H1 (cell line): ENCODE results near the gene NPFF. TPM values are rescaled to one million over a fixed set of nuclear protein-coding genes. Genes with fewer than 3 reads are reported as not detected.
"Not testable (repeated sequence)": the region's sequence is repeated elsewhere in the genome, so short reads cannot be mapped to it uniquely, and the experiment has no call there.

Experiments used
- CTCF ChIA-PET: fragments of 300-600 bp; sonication (Branson Sonifier 250); formaldehyde crosslinking; loops from one replicate; lab custom pipeline; 2021; ENCODE audit not compliant: partially characterized antibody; lab: Charles Lee
- POLR2A ChIA-PET: fragments of 300-600 bp; sonication (Branson Sonifier 250); formaldehyde crosslinking; loops from one replicate; lab custom pipeline; 2021; ENCODE audit warnings: inconsistent platforms; ENCODE audit not compliant: partially characterized antibody; lab: Charles Lee
- DNase-seq, 2 experiments: peaks; one replicate each; pipeline versions ENCODE4 v3.0.0 to v3.0.0-alpha.2; 2010 to 2022; ENCODE audit warnings: low spot score in 2 of 2, low read depth in 1 of 2, mixed read lengths in 1 of 2
- FAIRE-seq: peaks from 2 replicates; lab custom pipeline; 2011; peaks lifted over from hg19 to GRCh38; lab: Jason Lieb, UNC
- H2AFZ ChIP-seq: 2 replicates; pipeline ENCODE4 v1.8.1; 2012; ENCODE audit warnings: low read length, inconsistent platforms
- H2AK5ac ChIP-seq: 2 replicates; pipeline ENCODE4 v1.6.1; 2013; ENCODE audit warnings: low read depth, low read length
- H2BK120ac ChIP-seq: replicated peaks from 2 replicates; pipeline ENCODE3; 2013; ENCODE audit warnings: low read depth, low read length, inconsistent platforms
- H2BK12ac ChIP-seq: 2 replicates; pipeline ENCODE4 v1.6.1; 2013; ENCODE audit warnings: low read depth, low read length
- H2BK15ac ChIP-seq: 2 replicates; pipeline ENCODE4 v1.6.1; 2013; ENCODE audit warnings: low read length
- H2BK20ac ChIP-seq: 2 replicates; pipeline ENCODE4 v1.6.1; 2013; ENCODE audit warnings: low read length
- H2BK5ac ChIP-seq: 2 replicates; pipeline ENCODE4 v1.6.1; 2013; ENCODE audit warnings: low read depth, low read length
- H3K14ac ChIP-seq: 2 replicates; pipeline ENCODE4 v1.6.1; 2013; ENCODE audit warnings: inconsistent platforms; ENCODE audit not compliant: insufficient read length
- H3K18ac ChIP-seq: 2 replicates; pipeline ENCODE4 v1.6.1; 2013; ENCODE audit warnings: low read length; ENCODE audit errors: extremely low read depth
- H3K23ac ChIP-seq: 2 replicates; pipeline ENCODE4 v1.6.1; 2013; ENCODE audit warnings: inconsistent platforms; ENCODE audit not compliant: insufficient read length
- H3K23me2 ChIP-seq: 2 replicates; pipeline ENCODE4 v1.6.1; 2013; ENCODE audit warnings: low read depth, low read length
- H3K27ac ChIP-seq: 2 replicates; pipeline ENCODE4 v1.6.1; 2011; ENCODE audit warnings: low read depth, low read length, inconsistent platforms
- H3K27me3 ChIP-seq, 4 experiments: replicated peaks in 1 of 4; 1 replicate in 1 of 4; 2 replicates in 3 of 4; pipeline versions ENCODE4 v1.6.1 to v1.8.1; 2011 to 2013; ENCODE audit warnings: low read length in 3 of 4, mild to moderate bottlenecking in 3 of 4, inconsistent platforms in 2 of 4, mixed read lengths in 2 of 4, moderate library complexity in 1 of 4; ENCODE audit not compliant: control insufficient read depth in 3 of 4, insufficient read depth in 3 of 4; ENCODE audit errors: extremely low read depth in 1 of 4
- H3K36me3 ChIP-seq, 4 experiments: 2 replicates each; pipeline versions ENCODE4 v1.6.1 to v1.8.1; 2011 to 2013; ENCODE audit warnings: mild to moderate bottlenecking in 4 of 4, low read length in 3 of 4, moderate library complexity in 2 of 4, control low read depth in 1 of 4, inconsistent platforms in 1 of 4; ENCODE audit not compliant: insufficient read depth in 4 of 4, control insufficient read depth in 2 of 4
- H3K4ac ChIP-seq: replicated peaks from 2 replicates; pipeline ENCODE3; 2013; ENCODE audit warnings: low read length, low read depth, mixed read lengths, inconsistent platforms; ENCODE audit not compliant: insufficient read length
- H3K4me1 ChIP-seq, 4 experiments: replicated peaks in 1 of 4; 1 replicate in 1 of 4; 2 replicates in 3 of 4; pipeline versions ENCODE4 v1.6.1 to v1.8.1; 2011 to 2013; ENCODE audit warnings: low read length in 3 of 4, inconsistent platforms in 2 of 4, mixed read lengths in 1 of 4; ENCODE audit not compliant: insufficient read depth in 4 of 4, control insufficient read depth in 3 of 4
- H3K4me2 ChIP-seq, 2 experiments: 2 replicates each; pipeline versions ENCODE4 v1.6.1 to v1.8.1; 2011 to 2013; ENCODE audit warnings: low read depth in 2 of 2, low read length in 2 of 2, control low read depth in 1 of 2, inconsistent platforms in 1 of 2, mild to moderate bottlenecking in 1 of 2; ENCODE audit not compliant: insufficient read depth in 1 of 2
- H3K4me3 ChIP-seq, 4 experiments: fragments of 200-600, 300-600 bp in 1 of 4; sonication (generic), shearing (Covaris generic), sonication (Bioruptor Twin) in 1 of 4; 2 replicates each; pipeline versions ENCODE4 v1.5.1 to v1.8.1; 2011 to 2016; ENCODE audit warnings: low read length in 4 of 4, low read depth in 3 of 4, control low read depth in 2 of 4, inconsistent platforms in 2 of 4, mild to moderate bottlenecking in 2 of 4, mixed read lengths in 1 of 4, moderate library complexity in 1 of 4; ENCODE audit not compliant: insufficient read depth in 2 of 4; ENCODE audit errors: extremely low read depth in 1 of 4
- H3K56ac ChIP-seq: replicated peaks from 2 replicates; pipeline ENCODE3; 2013; ENCODE audit warnings: low read depth, mild to moderate bottlenecking, mixed read lengths, low read length, inconsistent platforms; ENCODE audit not compliant: insufficient read length
- H3K79me1 ChIP-seq: 2 replicates; pipeline ENCODE4 v1.6.1; 2013; ENCODE audit warnings: low read depth, low read length, control low read depth
- H3K79me2 ChIP-seq, 2 experiments: 2 replicates each; pipeline versions ENCODE4 v1.6.1 to v1.8.1; 2012 to 2013; ENCODE audit warnings: low read length in 2 of 2, mild to moderate bottlenecking in 2 of 2, inconsistent platforms in 1 of 2; ENCODE audit not compliant: insufficient read depth in 2 of 2, control insufficient read depth in 1 of 2
- H3K9ac ChIP-seq, 4 experiments: replicated peaks in 1 of 4; 1 replicate in 1 of 4; 2 replicates in 3 of 4; pipeline versions ENCODE4 v1.6.1 to v1.8.1; 2011 to 2013; ENCODE audit warnings: low read depth in 3 of 4, low read length in 3 of 4, control low read depth in 2 of 4, mild to moderate bottlenecking in 2 of 4, moderate library complexity in 2 of 4, inconsistent platforms in 1 of 4; ENCODE audit errors: extremely low read depth in 1 of 4
- H3K9me3 ChIP-seq, 2 experiments: 2 replicates each; pipeline versions ENCODE4 v1.6.1 to v1.8.1; 2012 to 2013; ENCODE audit warnings: mild to moderate bottlenecking in 2 of 2, moderate library complexity in 2 of 2, control low read depth in 1 of 2, inconsistent platforms in 1 of 2, low read depth in 1 of 2, low read length in 1 of 2, mixed read lengths in 1 of 2; ENCODE audit not compliant: insufficient read depth in 2 of 2
- H4K20me1 ChIP-seq, 2 experiments: replicated peaks in 1 of 2; 2 replicates each; pipeline versions ENCODE3 to v1.8.1; 2011 to 2013; ENCODE audit warnings: inconsistent platforms in 2 of 2, low read length in 2 of 2, mild to moderate bottlenecking in 1 of 2; ENCODE audit not compliant: insufficient read depth in 2 of 2, control insufficient read depth in 1 of 2
- H4K5ac ChIP-seq: 2 replicates; pipeline ENCODE4 v1.6.1; 2013; ENCODE audit warnings: low read length, low read depth, mixed read lengths, inconsistent platforms; ENCODE audit not compliant: insufficient read length
- H4K8ac ChIP-seq: 2 replicates; pipeline ENCODE4 v1.8.0; 2013; ENCODE audit warnings: mild to moderate bottlenecking, moderate library complexity, low read length, inconsistent platforms; ENCODE audit not compliant: insufficient read depth; ENCODE audit errors: extremely low read depth
- H4K91ac ChIP-seq: replicated peaks from 2 replicates; pipeline ENCODE3; 2013; ENCODE audit warnings: low read length, mixed read lengths, inconsistent platforms; ENCODE audit not compliant: insufficient read length
- CBX5 ChIP-seq: fragments of 300-800, 300-1000 bp; sonication (generic); IDR thresholded peaks from 2 replicates; pipeline ENCODE4 v1.7.1; 2016; ENCODE audit warnings: antibody characterized with exemption, low read length, low read depth
- EGR1 ChIP-seq: IDR thresholded peaks from 2 replicates; pipeline ENCODE4 v1.6.1; 2011; ENCODE audit warnings: low read depth, low read length, borderline replicate concordance
- EP300 ChIP-seq, 2 experiments: IDR thresholded peaks; 1 replicate in 1 of 2; 2 replicates in 1 of 2; pipeline ENCODE4 v1.6.1; 2011 to 2012; ENCODE audit warnings: low read depth in 2 of 2, low read length in 2 of 2, mild to moderate bottlenecking in 2 of 2, borderline replicate concordance in 1 of 2, inconsistent platforms in 1 of 2, moderate library complexity in 1 of 2
- NANOG ChIP-seq: IDR thresholded peaks from 2 replicates; pipeline ENCODE4 v1.6.1; 2011; ENCODE audit warnings: low read length, low read depth, mild to moderate bottlenecking, inconsistent platforms; ENCODE audit not compliant: insufficient read depth, poor library complexity, severe bottlenecking
- NRF1 ChIP-seq: IDR thresholded peaks from 2 replicates; pipeline ENCODE4 v1.6.1; 2011; ENCODE audit warnings: mild to moderate bottlenecking, low read depth, low read length, improper control_type of control experiment
- SP4 ChIP-seq: IDR thresholded peaks from 2 replicates; pipeline ENCODE4 v1.6.1; 2012; ENCODE audit warnings: low read length, inconsistent platforms
- ZNF274 ChIP-seq: IDR thresholded peaks from 2 replicates; pipeline ENCODE4 v1.7.0; 2012; ENCODE audit warnings: low read length, borderline replicate concordance; ENCODE audit errors: extremely low read depth
- WGBS, 2 experiments: shearing (Covaris generic) in 1 of 2; methylation state at CpG; one replicate each; pipeline versions ENCODE4 v1.1.6 to v1.1.7; 2013 to 2015; ENCODE audit warnings: low lambda C conversion rate in 2 of 2, mixed read lengths in 2 of 2, inconsistent platforms in 1 of 2, low coverage in 1 of 2, missing lambda C conversion rate in 1 of 2; ENCODE audit not compliant: insufficient replicate concordance in 2 of 2, insufficient coverage in 1 of 2, insufficient read length in 1 of 2; ENCODE audit errors: extremely low coverage in 1 of 2, missing lambda C conversion rate in 1 of 2; 5-methylcytosine and 5-hydroxymethylcytosine counted together
- polyA plus RNA-seq, 7 experiments: library from polyadenylated mRNA; depleted of rRNA in 3 of 7; stranded (reverse) in 5 of 7; unstranded in 2 of 7; fragments of >200 nt in 5 of 7; fragments of 200-250 nt in 2 of 7; gene quantifications; 1 replicate in 5 of 7; 2 replicates in 1 of 7; 4 replicates in 1 of 7; pipeline versions ENCODE4 v1.2.1 to v1.2.3, GENCODE V29; 2011 to 2013; ENCODE audit warnings: missing spikeins in 2 of 7, mixed read lengths in 2 of 7
- total RNA-seq: library from RNA; stranded (reverse); fragmentation: NEBNext Ultra II Directional; extraction: Animal tissue kit (Norgen Biotek cat#: 25700); gene quantifications from 2 replicates; pipeline ENCODE4 v1.2.1, GENCODE V29; 2021

Gene NPFF
- total and polyA plus RNA-seq, 2 of the 8 experiments (the other 6 are each of a cell fraction or from before 2014, with no cell fraction given): not detected

DNA sequence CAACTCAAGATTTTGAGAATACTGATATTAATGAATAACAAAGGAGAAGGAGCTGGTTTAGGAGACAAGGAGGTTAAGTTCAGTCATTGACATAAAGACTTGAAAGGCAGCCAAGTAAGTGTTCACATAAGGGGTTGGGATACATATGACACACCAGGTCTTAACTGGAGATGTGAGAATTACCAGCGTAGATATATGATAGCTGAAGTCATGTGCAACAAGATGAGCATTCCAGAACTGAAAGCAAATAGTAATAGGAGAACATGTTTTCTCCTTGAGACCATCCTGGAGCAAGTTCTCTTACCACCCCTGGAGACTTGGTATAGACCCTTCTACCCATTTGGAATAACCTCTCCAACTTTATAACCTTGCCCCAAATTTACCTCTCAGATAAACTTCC lies 43.3 kb upstream of the NPFF start (continued):
- TF ChIP-seq NANOG: no peak
- TF ChIP-seq EGR1: no peak
- TF ChIP-seq SP4: no peak
- no peak for TF ChIP-seq EP300 (IDR thresholded peaks at IDR 0.05; ENCODE audit: borderline replicate concordance in 1 of 2, low read depth in 2 of 2, low read length in 2 of 2)
- TF ChIP-seq ZNF274: no peak
- no peak for TF ChIP-seq NRF1
- TF ChIP-seq CBX5: no peak

DNA sequence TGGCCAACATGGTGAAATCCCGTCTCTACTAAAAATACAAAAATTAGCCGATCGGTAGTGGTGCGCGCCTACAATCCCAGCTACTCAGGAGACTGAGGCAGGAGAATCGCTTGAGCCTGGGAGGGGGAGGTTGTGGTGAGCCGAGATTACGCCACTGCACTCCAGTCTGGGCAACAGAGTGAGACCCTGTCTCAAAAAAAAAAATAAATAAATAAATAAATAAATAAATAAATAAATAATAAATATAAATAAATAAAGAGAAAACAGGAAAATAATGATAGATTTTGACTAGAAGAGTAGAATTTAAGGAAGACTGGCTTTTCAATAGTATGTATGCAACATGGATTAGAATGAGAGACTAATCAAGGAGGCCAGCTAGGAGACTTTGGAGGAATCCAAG lies 42.8 kb upstream of the NPFF start:
- H3K56ac ChIP-seq, FAIRE-seq, H4K91ac ChIP-seq, H3K9me3 ChIP-seq, H3K23ac ChIP-seq, H3K4me3 ChIP-seq, H2BK5ac ChIP-seq, H3K36me3 ChIP-seq, H2BK120ac ChIP-seq, H3K23me2 ChIP-seq, H2BK12ac ChIP-seq, H4K20me1 ChIP-seq, H3K79me1 ChIP-seq, H3K14ac ChIP-seq, H2AFZ ChIP-seq, H4K5ac ChIP-seq, H2BK20ac ChIP-seq, H3K9ac ChIP-seq, H3K27me3 ChIP-seq, H2BK15ac ChIP-seq, CTCF ChIA-PET, H3K18ac ChIP-seq, H3K27ac ChIP-seq, H3K79me2 ChIP-seq, H4K8ac ChIP-seq, H3K4ac ChIP-seq, H3K4me1 ChIP-seq, DNase-seq, H3K4me2 ChIP-seq, H2AK5ac ChIP-seq: not testable (repeated sequence)
- 89% methylated on average over 8 of the region's 8 CpGs; no CpG with 5 or more reads in 1 of the 2 experiments for WGBS, 2 experiments
- POLR2A ChIA-PET: interaction anchor here (1.1 kb wide), 1 partner anchor 78 kb away, joined by 3 read pairs; no protein-coding TSS in a partner anchor
